Sigmoid colon (tissue), 7 donors: Measurements from ENCODE around the gene TMEM170B. TPM values are rescaled to one million over a fixed set of nuclear protein-coding genes. Genes with fewer than 3 reads are reported as not detected.

Source experiments
- DNase-seq: peaks from one replicate; pipeline ENCODE4 v3.0.0-alpha.2; 2019
- H3K27ac ChIP-seq, 4 donors: fragments of 200-600 bp; sonication (generic); one replicate each; pipeline ENCODE4 v1.5.1; 2016 to 2019; ENCODE audit warnings: mild to moderate bottlenecking in 1 of 4
- H3K27me3 ChIP-seq, 3 donors: fragments of 200-600 bp; sonication (generic); one replicate each; pipeline ENCODE4 v1.5.1; 2019; ENCODE audit warnings: mild to moderate bottlenecking in 1 of 3
- H3K36me3 ChIP-seq, 4 donors: fragments of 200-600 bp; sonication (generic); one replicate each; pipeline ENCODE4 v1.5.1; 2016 to 2019
- H3K4me1 ChIP-seq, 4 donors: fragments of 200-600 bp; sonication (generic); one replicate each; pipeline ENCODE4 v1.5.1; 2017 to 2019
- H3K4me3 ChIP-seq, 4 donors: fragments of 200-600 bp; sonication (generic); one replicate each; pipeline ENCODE4 v1.5.1; 2017 to 2019; ENCODE audit warnings: mild to moderate bottlenecking in 2 of 4, moderate library complexity in 1 of 4
- H3K9me3 ChIP-seq, 4 donors: fragments of 200-600 bp in 3 of 4; sonication (generic) in 3 of 4; one replicate each; pipeline versions ENCODE4 v1.5.1 to v1.6.1; 2013 to 2019
- EP300 ChIP-seq, 4 donors: sonication (generic); formaldehyde crosslinking; IDR thresholded peaks; one replicate each; pipeline ENCODE4 v1.6.1; 2017; ENCODE audit warnings: antibody characterized with exemption in 4 of 4
- POLR2A ChIP-seq, 2 donors: fragments of 450-650 bp; IDR thresholded peaks; one replicate each; pipeline ENCODE4 v1.6.1; 2016; ENCODE audit warnings: antibody characterized with exemption in 2 of 2, mild to moderate bottlenecking in 2 of 2, moderate library complexity in 2 of 2
- POLR2AphosphoS5 ChIP-seq, 4 donors: sonication (generic); formaldehyde crosslinking; IDR thresholded peaks; one replicate each; pipeline ENCODE4 v1.6.1; 2017; ENCODE audit warnings: antibody characterized with exemption in 4 of 4
- WGBS, 2 donors: extraction: QIAGEN DNeasy Blood & Tissue Kit; methylation state at CpG; one replicate each; pipeline ENCODE4 v1.1.7; 2013; 5-methylcytosine and 5-hydroxymethylcytosine counted together
- intact Hi-C: fragments of 100-400 bp; cut with DNase I; formaldehyde crosslinking; loops from one replicate; pipeline ENCODE4 v1.15.1; 2023
- polyA plus RNA-seq, 3 donors: library from polyadenylated mRNA; stranded (reverse); fragments of 200-250 nt; gene quantifications; one replicate each; pipeline ENCODE4 v1.2.3, GENCODE V29; 2013
- total RNA-seq, 4 donors: library from RNA; depleted of rRNA; stranded (reverse); fragments of >200 nt; gene quantifications; one replicate each; pipeline ENCODE4 v1.1.0, GENCODE V29; 2016
- TF ChIP-seq, protein P1 (sequence below), 4 experiments: fragments of 450-650 bp in 3 of 4; fragments of 200-600 bp in 1 of 4; IDR thresholded peaks; one replicate each; pipeline ENCODE4 v1.5.1; 2016 to 2019; ENCODE audit warnings: antibody characterized with exemption in 4 of 4, mild to moderate bottlenecking in 3 of 4, moderate library complexity in 2 of 4
- donor health status: healthy with polysubstance abuse.
- donor health status: Bipolar disorder and iron deficiency.
- donor health status: healthy.

TMEM170B gene
- total and polyA plus RNA-seq, 7 donors: 0.92 to 11.0 (median 8.7) TPM

DNA sequence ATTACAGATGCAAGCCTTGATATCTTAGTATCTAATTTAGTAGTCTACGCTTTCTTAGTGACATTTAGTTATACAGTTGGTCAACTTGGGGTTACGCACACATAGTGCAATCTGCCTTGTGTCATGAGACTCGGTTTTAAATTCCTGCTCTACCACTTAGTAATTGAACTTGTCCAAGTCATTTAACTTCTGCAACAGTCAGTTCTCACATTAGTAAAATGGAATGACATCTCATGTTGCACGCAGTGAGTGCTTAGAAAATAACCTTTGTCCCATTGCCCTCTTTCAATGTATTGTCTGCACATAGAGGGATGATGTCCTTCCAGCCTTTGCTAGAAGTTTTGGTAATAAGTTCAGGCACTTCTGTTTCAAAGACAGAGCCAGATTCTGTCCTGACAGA, 48.6 kb downstream of the TMEM170B start:
- intact Hi-C loops: loop anchor here (5.0 to 10.0 kb wide), 5 partner anchors 66 to 1021 kb away; no protein-coding TSS in a partner anchor
- DNase-seq: no peak

DNA sequence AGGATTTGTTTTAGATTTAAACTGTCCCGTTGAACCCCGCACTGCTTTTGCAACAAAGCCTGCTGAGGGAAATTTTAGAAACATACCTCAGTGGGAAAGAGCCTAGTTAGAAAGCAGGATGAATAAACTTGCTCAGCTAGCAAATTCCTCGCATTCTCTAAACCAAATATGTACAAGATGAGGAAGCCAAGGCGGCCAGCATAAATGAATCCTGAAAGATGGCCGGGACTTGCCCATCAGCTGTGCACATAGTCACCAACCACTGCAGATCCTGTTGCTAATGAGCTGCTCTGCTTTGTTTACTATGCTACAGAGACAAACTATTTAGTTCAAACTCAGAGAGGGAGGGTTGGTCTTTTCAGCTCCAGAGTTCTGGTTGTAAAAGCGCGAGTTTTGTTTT, 49.0 kb downstream of the TMEM170B start:
- no peak for DNase-seq
- H3K4me1 ChIP-seq: peaks cover 0 to 28% (median 18%) of the 10 kb centered on the region in 4 donors
- no peaks in the 10 kb centered on the region for H3K9me3 ChIP-seq
- peak overlapping the region in 3 of 4 donors; percentile 33 to 49 (median 37) for H3K27ac ChIP-seq
- H3K27me3 ChIP-seq: no peaks in the 10 kb centered on the region
- H3K36me3 ChIP-seq: no peaks in the 10 kb centered on the region
- WGBS, 2 donors: 82 to 83% methylated on average over 7 of the region's 7 CpGs
- TF ChIP-seq, protein P1, sequence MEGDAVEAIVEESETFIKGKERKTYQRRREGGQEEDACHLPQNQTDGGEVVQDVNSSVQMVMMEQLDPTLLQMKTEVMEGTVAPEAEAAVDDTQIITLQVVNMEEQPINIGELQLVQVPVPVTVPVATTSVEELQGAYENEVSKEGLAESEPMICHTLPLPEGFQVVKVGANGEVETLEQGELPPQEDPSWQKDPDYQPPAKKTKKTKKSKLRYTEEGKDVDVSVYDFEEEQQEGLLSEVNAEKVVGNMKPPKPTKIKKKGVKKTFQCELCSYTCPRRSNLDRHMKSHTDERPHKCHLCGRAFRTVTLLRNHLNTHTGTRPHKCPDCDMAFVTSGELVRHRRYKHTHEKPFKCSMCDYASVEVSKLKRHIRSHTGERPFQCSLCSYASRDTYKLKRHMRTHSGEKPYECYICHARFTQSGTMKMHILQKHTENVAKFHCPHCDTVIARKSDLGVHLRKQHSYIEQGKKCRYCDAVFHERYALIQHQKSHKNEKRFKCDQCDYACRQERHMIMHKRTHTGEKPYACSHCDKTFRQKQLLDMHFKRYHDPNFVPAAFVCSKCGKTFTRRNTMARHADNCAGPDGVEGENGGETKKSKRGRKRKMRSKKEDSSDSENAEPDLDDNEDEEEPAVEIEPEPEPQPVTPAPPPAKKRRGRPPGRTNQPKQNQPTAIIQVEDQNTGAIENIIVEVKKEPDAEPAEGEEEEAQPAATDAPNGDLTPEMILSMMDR (IDR thresholded peaks at IDR 0.05): no peak
- TF ChIP-seq POLR2AphosphoS5 (IDR thresholded peaks at IDR 0.05): no peak
- intact Hi-C loops: loop anchor here (5.0 to 10.0 kb wide), 5 partner anchors 66 to 1021 kb away; no protein-coding TSS in a partner anchor
- H3K4me3 ChIP-seq: no peak overlapping the region

More for the DNA sequence above, 48.6 kb downstream of the TMEM170B start:
- H3K27ac ChIP-seq: peak overlapping the region in 2 of 4 donors; percentile 37 to 49
- H3K4me1 ChIP-seq: peaks cover 0 to 28% (median 18%) of the 10 kb centered on the region in 4 donors
- no peaks in the 10 kb centered on the region for H3K27me3 ChIP-seq
- H3K9me3 ChIP-seq: no peaks in the 10 kb centered on the region
- H3K4me3 ChIP-seq: no peak overlapping the region
- no peak for TF ChIP-seq POLR2AphosphoS5 (IDR thresholded peaks at IDR 0.05)
- 69 to 79% methylated on average over 4 of the region's 4 CpGs for WGBS, 2 donors
- H3K36me3 ChIP-seq: no peaks in the 10 kb centered on the region

DNA sequence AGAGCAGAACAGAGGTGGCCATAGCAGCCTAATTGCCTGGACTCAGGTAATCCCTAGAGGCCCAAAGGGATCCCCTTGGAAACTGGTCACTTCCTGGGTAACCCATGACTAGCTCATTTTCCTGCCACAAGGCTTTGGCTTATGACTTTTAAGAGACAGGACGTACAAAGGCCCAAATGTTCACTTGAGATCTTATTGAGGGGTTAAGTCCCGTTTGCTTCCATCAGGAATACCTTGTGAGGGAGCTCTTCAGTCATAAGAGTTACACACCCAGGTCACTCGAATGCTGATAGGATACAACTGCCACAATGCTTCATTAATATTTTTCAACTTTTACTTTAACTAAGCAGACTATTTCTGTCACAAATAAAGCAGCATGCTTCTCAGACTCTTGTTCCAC, 51.7 kb downstream of the TMEM170B start:
- no peaks in the 10 kb centered on the region for H3K27me3 ChIP-seq
- WGBS, 2 donors: 49 to 82% methylated on average over 3 of the region's 3 CpGs
- intact Hi-C loops: loop anchor here (5.0 to 10.0 kb wide), 5 partner anchors 63 to 1018 kb away; no protein-coding TSS in a partner anchor

DNA sequence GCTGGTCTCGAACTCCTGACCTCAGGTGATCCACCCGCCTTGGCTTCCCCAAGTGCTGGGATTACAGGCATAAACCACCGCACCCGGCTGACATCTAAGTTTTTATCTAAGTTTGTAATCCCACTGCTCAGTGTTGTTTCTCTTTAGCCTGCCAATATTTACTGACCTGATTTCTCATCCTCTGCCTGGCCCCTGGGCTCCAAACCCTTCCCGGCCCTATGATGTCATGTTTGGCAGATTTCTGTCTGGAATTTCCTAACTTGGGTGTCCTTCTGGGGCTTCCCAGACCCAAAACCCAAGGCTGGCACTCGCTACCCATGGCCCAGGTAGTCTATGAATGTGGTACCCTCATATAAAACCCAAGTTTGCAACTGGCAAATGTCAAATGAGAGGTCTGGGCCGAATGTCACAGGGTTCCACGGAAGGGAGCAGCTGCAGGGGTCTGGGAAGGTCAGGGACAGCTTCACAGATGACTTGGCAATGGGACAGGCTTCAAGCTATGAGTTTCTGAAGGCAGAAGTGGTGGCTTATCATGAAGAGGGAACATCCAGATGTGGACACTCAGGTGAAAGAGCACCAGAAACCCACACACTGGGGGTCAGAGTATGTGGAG, 54.9 kb downstream of the TMEM170B start:
- peak overlapping the region in 1 of 4 donors; percentile 8 for H3K27ac ChIP-seq

More for the DNA sequence above, 51.7 kb downstream of the TMEM170B start:
- H3K36me3 ChIP-seq: no peaks in the 10 kb centered on the region
- H3K4me1 ChIP-seq: peaks cover 0 to 28% (median 18%) of the 10 kb centered on the region in 4 donors
- DNase-seq: no peak
- no peak for TF ChIP-seq EP300 (IDR thresholded peaks at IDR 0.05)
- TF ChIP-seq, protein P1 (IDR thresholded peaks at IDR 0.05): no peak
- H3K4me3 ChIP-seq: no peak overlapping the region
- no peaks in the 10 kb centered on the region for H3K9me3 ChIP-seq
- peak overlapping the region in 1 of 4 donors; percentile 61 for H3K27ac ChIP-seq

DNA sequence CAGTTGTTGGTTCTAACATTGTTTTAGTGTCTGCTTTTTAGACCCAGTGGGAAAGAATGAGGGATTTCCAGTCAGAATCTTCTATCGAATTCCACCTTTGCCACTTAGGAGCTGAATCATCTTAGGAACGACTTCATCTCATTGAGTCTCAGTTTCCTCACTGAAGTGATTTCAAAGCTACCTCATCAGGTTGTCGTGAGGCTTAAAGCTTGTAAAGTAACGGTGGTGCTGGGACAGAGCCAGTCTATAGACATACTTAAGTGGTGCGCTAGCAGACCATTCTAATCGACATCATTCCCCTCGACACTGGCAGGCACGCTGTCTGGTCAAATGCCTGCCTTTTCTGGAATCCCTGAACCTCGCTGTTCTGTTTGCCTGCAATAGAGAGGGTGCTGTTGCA, 55.5 kb downstream of the TMEM170B start:
- intact Hi-C loops: no loop called here
- Histone ChIP-seq H3K36me3 (no peaks in the 10 kb centered on the region), H3K4me1 (peaks cover 0 to 13% (median 8%) of the 10 kb centered on the region in 4 donors), H3K4me3 (no peak overlapping the region), H3K27me3 (no peaks in the 10 kb centered on the region), H3K9me3 (no peaks in the 10 kb centered on the region), H3K27ac (no peak overlapping the region)
- TF ChIP-seq, protein P1 (IDR thresholded peaks at IDR 0.05): no peak
- TF ChIP-seq POLR2AphosphoS5 (IDR thresholded peaks at IDR 0.05) (no peak), POLR2A (IDR thresholded peaks at IDR 0.05) (no peak), EP300 (IDR thresholded peaks at IDR 0.05) (no peak)
- no peak for DNase-seq
- 84 to 92% methylated on average over 9 of the region's 9 CpGs for WGBS, 2 donors

More for the DNA sequence above, 54.9 kb downstream of the TMEM170B start:
- TF ChIP-seq POLR2A (IDR thresholded peaks at IDR 0.05) (no peak), EP300 (IDR thresholded peaks at IDR 0.05) (no peak), POLR2AphosphoS5 (IDR thresholded peaks at IDR 0.05) (no peak)
- TF ChIP-seq, protein P1 (IDR thresholded peaks at IDR 0.05): no peak
- Histone ChIP-seq H3K36me3 (no peaks in the 10 kb centered on the region), H3K9me3 (no peaks in the 10 kb centered on the region), H3K27me3 (no peaks in the 10 kb centered on the region), H3K4me3 (no peak overlapping the region), H3K4me1 (peaks cover 0 to 13% (median 8%) of the 10 kb centered on the region in 4 donors)
- intact Hi-C loops: no loop called here
- 69 to 70% methylated on average over 8 of the region's 8 CpGs for WGBS, 2 donors
- DNase-seq: no peak
